DOHH2 (cell line): Measurements from ENCODE around the gene LRP2BP.

Source experiments
- H3F3A ChIP-seq: fragments of 200-600 bp; sonication (generic), shearing (Covaris generic); 2 replicates; pipeline ENCODE4 v1.6.0; 2016; ENCODE audit warnings: antibody characterized with exemption, mild to moderate bottlenecking; ENCODE audit not compliant: control insufficient read depth, insufficient read depth
- H3K27ac ChIP-seq: fragments of 200-600 bp; sonication (generic); 2 replicates; pipeline ENCODE4 v1.5.1; 2014; ENCODE audit warnings: low read depth, mild to moderate bottlenecking, low read length, moderate library complexity
- H3K27me3 ChIP-seq: fragments of 200-600 bp; sonication (generic); 2 replicates; pipeline ENCODE4 v1.6.1; 2014; ENCODE audit warnings: mild to moderate bottlenecking, low read length, mixed read lengths; ENCODE audit not compliant: control insufficient read depth
- H3K36me3 ChIP-seq: fragments of 200-600 bp; sonication (generic); 2 replicates; pipeline ENCODE4 v1.6.1; 2014; ENCODE audit warnings: mild to moderate bottlenecking, low read length, moderate library complexity, mixed read lengths; ENCODE audit not compliant: control insufficient read depth
- H3K4me1 ChIP-seq: fragments of 200-600 bp; sonication (generic); 2 replicates; pipeline ENCODE4 v1.6.1; 2014; ENCODE audit warnings: mild to moderate bottlenecking, low read length, mixed read lengths; ENCODE audit not compliant: control insufficient read depth
- H3K4me2 ChIP-seq: fragments of 200-600 bp; sonication (generic); 2 replicates; pipeline ENCODE4 v1.6.0; 2014; ENCODE audit warnings: mild to moderate bottlenecking, low read length, moderate library complexity
- H3K4me3 ChIP-seq: fragments of 200-600 bp; sonication (generic); 2 replicates; pipeline ENCODE4 v1.5.1; 2014; ENCODE audit warnings: mild to moderate bottlenecking, low read length, mixed read lengths
- H3K79me2 ChIP-seq: fragments of 200-600 bp; sonication (generic); 2 replicates; pipeline ENCODE4 v1.6.1; 2014; ENCODE audit warnings: mild to moderate bottlenecking, low read length, mixed read lengths; ENCODE audit not compliant: control insufficient read depth
- H3K9me2 ChIP-seq: fragments of 200-600 bp; sonication (generic); replicated peaks from 2 replicates; pipeline ENCODE4 v1.6.1; 2014; ENCODE audit warnings: mild to moderate bottlenecking, low read length, mixed read lengths; ENCODE audit not compliant: control insufficient read depth
- H3K9me3 ChIP-seq: fragments of 200-600 bp; sonication (generic); 2 replicates; pipeline ENCODE4 v1.6.1; 2014; ENCODE audit warnings: antibody characterized with exemption, low read length, mixed read lengths; ENCODE audit not compliant: control insufficient read depth, insufficient read depth
- H4K20me1 ChIP-seq: fragments of 200-600 bp; sonication (generic); 2 replicates; pipeline ENCODE4 v1.6.0; 2014; ENCODE audit warnings: low read depth, mild to moderate bottlenecking, antibody characterized with exemption, low read length, moderate library complexity; ENCODE audit not compliant: control insufficient read depth, insufficient read depth
- CTCF ChIP-seq: fragments of 200-600 bp; sonication (generic); IDR thresholded peaks from one replicate; pipeline ENCODE4 v1.5.1; 2014; ENCODE audit warnings: antibody characterized with exemption, mild to moderate bottlenecking, low read depth, low read length; ENCODE audit not compliant: poor library complexity, severe bottlenecking
- EZH2phosphoT487 ChIP-seq: fragments of 200-600 bp; sonication (generic); IDR thresholded peaks from 2 replicates; pipeline ENCODE4 v1.6.1; 2017; ENCODE audit warnings: borderline replicate concordance, mild to moderate bottlenecking, antibody characterized with exemption, low read length, moderate library complexity, mixed read lengths

The LRP2BP gene

GRCh38 chr4:185374027-185374426, 21.7 kb downstream of the LRP2BP start:
- H3K36me3 ChIP-seq = peaks cover 21% of the 10 kb centered on the region

GRCh38 chr4:185371702-185372101, 24.0 kb downstream of the LRP2BP start:
- no peak for TF ChIP-seq CTCF
- no peak for TF ChIP-seq EZH2phosphoT487
- no peaks in the 10 kb centered on the region for H3K79me2 ChIP-seq
- no peaks in the 10 kb centered on the region for H3K4me1 ChIP-seq
- H3K9me2 ChIP-seq = no peaks in the 10 kb centered on the region
- no peaks in the 10 kb centered on the region for H4K20me1 ChIP-seq
- H3F3A ChIP-seq = no peaks in the 10 kb centered on the region
- no peaks in the 10 kb centered on the region for H3K27me3 ChIP-seq
- no peaks in the 10 kb centered on the region for H3K9me3 ChIP-seq
- H3K36me3 ChIP-seq = peaks cover 27% of the 10 kb centered on the region
- no peak overlapping the region for H3K4me3 ChIP-seq
- H3K4me2 ChIP-seq = no peak overlapping the region
- H3K27ac ChIP-seq = no peak overlapping the region

More at GRCh38 chr4:185374027-185374426, 21.7 kb downstream of the LRP2BP start:
- Histone ChIP-seq H3K4me1 (no peaks in the 10 kb centered on the region), H3F3A (no peaks in the 10 kb centered on the region), H3K27me3 (no peaks in the 10 kb centered on the region), H3K4me3 (no peak overlapping the region), H3K4me2 (no peak overlapping the region), H3K79me2 (no peaks in the 10 kb centered on the region), H3K9me3 (no peaks in the 10 kb centered on the region), H3K27ac (no peak overlapping the region), H4K20me1 (no peaks in the 10 kb centered on the region), H3K9me2 (no peaks in the 10 kb centered on the region)
- no peak for TF ChIP-seq CTCF
- no peak for TF ChIP-seq EZH2phosphoT487

GRCh38 chr4:185370268-185370949, 25.3 kb downstream of the LRP2BP start:
- Histone ChIP-seq H4K20me1 (no peaks in the 10 kb centered on the region), H3K4me1 (no peaks in the 10 kb centered on the region), H3K79me2 (no peaks in the 10 kb centered on the region), H3K9me3 (no peaks in the 10 kb centered on the region), H3K9me2 (no peaks in the 10 kb centered on the region), H3K36me3 (peaks cover 27% of the 10 kb centered on the region), H3K4me2 (no peak overlapping the region), H3K4me3 (no peak overlapping the region), H3K27me3 (no peaks in the 10 kb centered on the region), H3F3A (no peaks in the 10 kb centered on the region), H3K27ac (no peak overlapping the region)
- no peak for TF ChIP-seq CTCF
- TF ChIP-seq EZH2phosphoT487 = no peak
